Right atrium auricular region (tissue), 2 donors: ENCODE measurements around the gene RRAS2. TPM values are rescaled to one million over a fixed set of nuclear protein-coding genes. Genes with fewer than 3 reads are reported as not detected.

ENCODE experiments used
- DNase-seq: peaks from one replicate; pipeline ENCODE4 v3.0.0-alpha.2; 2019; ENCODE audit warnings: low spot score
- H3K27ac ChIP-seq, 2 donors: fragments of 200-600 bp; sonication (generic); 1 replicate in 1 of 2; 2 replicates in 1 of 2; pipeline ENCODE4 v1.5.1; 2016 to 2019
- H3K27me3 ChIP-seq, 2 donors: fragments of 200-600 bp; sonication (generic); one replicate each; pipeline versions ENCODE4 v1.5.1 to v1.6.0; 2017 to 2019
- H3K36me3 ChIP-seq: fragments of 200-600 bp; sonication (generic); one replicate; pipeline ENCODE4 v1.5.1; 2016
- H3K4me1 ChIP-seq, 2 donors: fragments of 200-600 bp; sonication (generic); one replicate each; pipeline versions ENCODE4 v1.5.1 to v1.6.0; 2017 to 2019
- H3K4me3 ChIP-seq, 2 donors: fragments of 200-600 bp; sonication (generic); 1 replicate in 1 of 2; 2 replicates in 1 of 2; pipeline ENCODE4 v1.5.1; 2017 to 2019; ENCODE audit warnings: mild to moderate bottlenecking in 1 of 2, moderate library complexity in 1 of 2
- H3K9me3 ChIP-seq, 2 donors: fragments of 200-600 bp; sonication (generic); one replicate each; pipeline ENCODE4 v1.5.1; 2019
- CTCF ChIP-seq, 2 donors: fragments of 200-600 bp; sonication (generic); IDR thresholded peaks; one replicate each; pipeline ENCODE4 v1.5.1; 2019; ENCODE audit warnings: antibody characterized with exemption in 2 of 2
- total RNA-seq, 2 donors: library from RNA; depleted of rRNA; stranded (reverse); fragments of >200 nt; gene quantifications; one replicate each; pipeline ENCODE4 v1.1.0, GENCODE V29; 2016

RRAS2 gene
- total RNA-seq, 2 donors from 2014 or later: 39.3 to 65.2 TPM

- Histone ChIP-seq H3K27ac (no peak overlapping the region), H3K4me3 (no peak overlapping the region), H3K4me1 (peaks cover 0 to 11% of the 10 kb centered on the region in 2 donors), H3K36me3 (no peaks in the 10 kb centered on the region), H3K27me3 (no peaks in the 10 kb centered on the region), H3K9me3 (no peaks in the 10 kb centered on the region)
- DNase-seq: no peak
- no peak for TF ChIP-seq CTCF (IDR thresholded peaks at IDR 0.05)
Measured at GRCh38 chr11:14317659-14318325, 41.2 kb downstream of the RRAS2 start.

DNA sequence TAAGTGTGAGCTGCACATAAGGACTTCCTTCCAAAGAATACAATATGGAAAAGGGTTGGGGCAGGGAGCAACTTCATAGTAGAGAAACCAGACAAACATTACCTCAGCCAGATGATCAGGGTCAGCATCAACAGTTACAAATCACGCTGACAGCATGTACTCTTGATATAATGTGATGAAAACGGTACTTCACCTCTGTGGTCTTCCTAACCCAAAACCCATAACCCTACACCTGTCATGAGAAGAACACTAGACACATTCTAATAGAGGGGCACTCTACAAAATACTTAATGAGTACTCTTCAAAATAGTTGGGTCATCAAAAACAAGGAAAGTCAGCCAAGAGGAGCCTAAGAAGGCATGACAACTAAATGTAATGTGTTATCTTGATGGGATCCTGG is 43.9 kb downstream of the RRAS2 start:
- Histone ChIP-seq H3K27me3 (no peaks in the 10 kb centered on the region), H3K4me1 (peaks cover 0 to 24% of the 10 kb centered on the region in 2 donors), H3K9me3 (no peaks in the 10 kb centered on the region), H3K4me3 (no peak overlapping the region), H3K36me3 (no peaks in the 10 kb centered on the region), H3K27ac (no peak overlapping the region)
- DNase-seq: no peak
- TF ChIP-seq CTCF (IDR thresholded peaks at IDR 0.05): no peak

DNA sequence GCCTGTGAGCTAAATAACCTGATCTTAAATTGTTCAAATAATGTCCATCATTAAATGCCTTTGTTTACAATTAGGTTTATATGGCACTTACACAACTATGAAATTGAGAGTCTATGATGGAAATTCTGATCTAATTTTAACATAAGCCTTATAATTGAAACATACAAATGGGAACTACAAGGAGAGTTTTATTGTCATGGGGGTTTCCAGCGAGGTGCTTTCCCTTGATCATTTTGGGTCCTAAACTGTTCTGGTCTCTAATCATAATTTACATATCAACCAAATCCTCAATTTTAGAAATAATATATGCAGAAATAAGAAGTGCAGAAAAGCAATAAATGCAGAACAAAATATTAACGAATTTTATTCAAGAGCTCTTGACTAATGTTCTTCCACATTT is 44.9 kb downstream of the RRAS2 start:
- Histone ChIP-seq H3K27me3 (no peaks in the 10 kb centered on the region), H3K27ac (no peak overlapping the region), H3K36me3 (no peaks in the 10 kb centered on the region), H3K4me3 (no peak overlapping the region), H3K4me1 (peaks cover 0 to 34% of the 10 kb centered on the region in 2 donors), H3K9me3 (no peaks in the 10 kb centered on the region)
- DNase-seq: no peak
- TF ChIP-seq CTCF (IDR thresholded peaks at IDR 0.05): no peak

DNA sequence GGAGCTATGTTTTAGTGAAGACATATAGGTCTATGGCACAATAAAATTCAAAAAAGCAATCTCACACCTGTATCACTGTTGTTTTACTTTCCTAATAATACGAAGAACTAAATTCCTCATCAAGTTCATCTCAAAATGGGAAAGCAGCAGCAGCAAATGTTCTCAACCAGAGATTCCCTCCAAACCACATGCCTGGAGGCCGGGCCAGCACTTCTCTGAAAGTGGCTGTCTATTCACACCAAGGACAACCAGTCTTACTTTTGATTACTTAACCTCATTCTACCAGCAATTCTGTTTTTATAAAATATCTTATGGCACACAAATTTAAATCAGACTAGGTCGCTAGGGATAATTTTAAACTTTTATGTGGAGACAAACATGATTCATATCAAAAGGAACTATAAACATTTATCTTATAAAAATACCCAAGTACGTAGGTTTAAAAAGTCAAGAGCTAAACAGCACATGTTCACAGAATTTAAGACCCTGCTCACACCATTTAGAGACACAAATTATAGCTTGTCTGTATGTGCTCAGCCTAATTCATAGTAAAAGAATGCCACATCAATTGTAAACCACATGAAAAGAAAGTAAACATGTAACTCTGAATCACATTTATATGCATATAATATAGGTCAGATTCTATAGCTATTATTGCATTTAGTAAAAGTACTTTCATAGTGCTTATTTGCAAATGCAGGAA is 46.1 kb downstream of the RRAS2 start:
- H3K27me3 ChIP-seq: no peaks in the 10 kb centered on the region
- no peak overlapping the region for H3K27ac ChIP-seq
- H3K4me1 ChIP-seq: peaks cover 0 to 44% of the 10 kb centered on the region in 2 donors

DNA sequence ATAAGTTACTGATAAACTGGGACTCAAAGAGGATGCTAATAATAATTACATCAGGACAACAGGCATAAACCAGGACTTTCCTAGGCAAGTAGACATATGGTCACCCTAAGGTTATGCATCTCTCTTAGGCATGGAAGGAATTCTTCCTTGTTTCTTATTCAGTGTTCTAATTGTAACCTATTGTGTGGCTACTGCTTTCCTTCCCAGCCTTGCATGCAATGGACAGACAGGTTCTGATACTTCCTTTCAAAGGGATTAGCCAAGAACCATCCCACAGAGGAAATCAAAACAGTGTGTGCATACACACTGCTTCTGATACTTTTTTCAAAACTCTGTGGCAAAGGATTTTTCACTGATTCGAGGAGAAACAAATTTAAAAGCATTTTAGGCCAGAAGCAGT is 48.3 kb downstream of the RRAS2 start:
- peaks cover 0 to 44% of the 10 kb centered on the region in 2 donors for H3K4me1 ChIP-seq
- no peak overlapping the region for H3K27ac ChIP-seq
- no peaks in the 10 kb centered on the region for H3K27me3 ChIP-seq
- no peaks in the 10 kb centered on the region for H3K36me3 ChIP-seq
- no peaks in the 10 kb centered on the region for H3K9me3 ChIP-seq
- no peak for DNase-seq
- H3K4me3 ChIP-seq: no peak overlapping the region
- TF ChIP-seq CTCF (IDR thresholded peaks at IDR 0.05): no peak

More for the DNA sequence above, 46.1 kb downstream of the RRAS2 start:
- Histone ChIP-seq H3K4me3 (no peak overlapping the region), H3K9me3 (no peaks in the 10 kb centered on the region), H3K36me3 (no peaks in the 10 kb centered on the region)
- DNase-seq: no peak
- TF ChIP-seq CTCF (IDR thresholded peaks at IDR 0.05): no peak
